ENCODE results near the gene DUOXA2.

- TF ChIP-seq, protein P1, sequence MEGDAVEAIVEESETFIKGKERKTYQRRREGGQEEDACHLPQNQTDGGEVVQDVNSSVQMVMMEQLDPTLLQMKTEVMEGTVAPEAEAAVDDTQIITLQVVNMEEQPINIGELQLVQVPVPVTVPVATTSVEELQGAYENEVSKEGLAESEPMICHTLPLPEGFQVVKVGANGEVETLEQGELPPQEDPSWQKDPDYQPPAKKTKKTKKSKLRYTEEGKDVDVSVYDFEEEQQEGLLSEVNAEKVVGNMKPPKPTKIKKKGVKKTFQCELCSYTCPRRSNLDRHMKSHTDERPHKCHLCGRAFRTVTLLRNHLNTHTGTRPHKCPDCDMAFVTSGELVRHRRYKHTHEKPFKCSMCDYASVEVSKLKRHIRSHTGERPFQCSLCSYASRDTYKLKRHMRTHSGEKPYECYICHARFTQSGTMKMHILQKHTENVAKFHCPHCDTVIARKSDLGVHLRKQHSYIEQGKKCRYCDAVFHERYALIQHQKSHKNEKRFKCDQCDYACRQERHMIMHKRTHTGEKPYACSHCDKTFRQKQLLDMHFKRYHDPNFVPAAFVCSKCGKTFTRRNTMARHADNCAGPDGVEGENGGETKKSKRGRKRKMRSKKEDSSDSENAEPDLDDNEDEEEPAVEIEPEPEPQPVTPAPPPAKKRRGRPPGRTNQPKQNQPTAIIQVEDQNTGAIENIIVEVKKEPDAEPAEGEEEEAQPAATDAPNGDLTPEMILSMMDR (IDR thresholded peaks at IDR 0.05; ENCODE audit: insufficient read depth, low read length, poor library complexity, severe bottlenecking), result no peak
- TF ChIP-seq EZH2phosphoT487 (conservative IDR thresholded peaks at IDR 0.05; ENCODE audit: low read length), result no peak
Measured at GRCh38 chr15:45133561-45133920, 19.4 kb downstream of the DUOXA2 start.

All from SU-DHL-6 (cell line).